ENCODE data around the gene CLDN12.

The CLDN12 gene

GRCh38 chr7:90403174-90404113 lies at the start of gene CLDN12:
CLDN12 (plus strand) TSS chr7:90403461; CDS start chr7:90412677, 9,216 bp downstream.
- in situ Hi-C loops (cut with MboI; ENCODE audit: low sequenced_read_pairs): loop anchor here (10.0 to 25.0 kb wide), 2 partner anchors 49 to 241 kb away; partner anchors contain the start of gene STEAP1

GRCh38 chr7:90383422-90383821 lies 19.8 kb upstream of the CLDN12 start:
- in situ Hi-C loops (cut with MboI; ENCODE audit: low sequenced_read_pairs): no loop called here

GRCh38 chr7:90383861-90384260 lies 19.4 kb upstream of the CLDN12 start:
- in situ Hi-C loops (cut with MboI; ENCODE audit: low sequenced_read_pairs): no loop called here

- in situ Hi-C loops (cut with MboI; ENCODE audit: low sequenced_read_pairs): no loop called here
These were observed 18.8 kb upstream of the CLDN12 start for GRCh38 chr7:90384433-90384832.

- in situ Hi-C loops (cut with MboI; ENCODE audit: low sequenced_read_pairs): no loop called here
These were observed 15.6 kb upstream of the CLDN12 start for GRCh38 chr7:90387470-90388240.

- in situ Hi-C loops (cut with MboI; ENCODE audit: low sequenced_read_pairs): no loop called here
These were observed 12.3 kb upstream of the CLDN12 start for GRCh38 chr7:90390926-90391325.

- in situ Hi-C loops (cut with MboI; ENCODE audit: low sequenced_read_pairs): no loop called here
These were observed 11.8 kb upstream of the CLDN12 start for GRCh38 chr7:90391488-90391887.

- in situ Hi-C loops (cut with MboI; ENCODE audit: low sequenced_read_pairs): no loop called here
These were observed 6.8 kb upstream of the CLDN12 start for GRCh38 chr7:90396420-90396819.

GRCh38 chr7:90401989-90402388 lies 1.3 kb upstream of the CLDN12 start:
- in situ Hi-C loops (cut with MboI; ENCODE audit: low sequenced_read_pairs): loop anchor here (10.0 to 25.0 kb wide), 2 partner anchors 47 to 240 kb away; partner anchors contain the start of gene STEAP1

- in situ Hi-C loops (cut with MboI; ENCODE audit: low sequenced_read_pairs): loop anchor here (10.0 to 25.0 kb wide), 2 partner anchors 48 to 240 kb away; partner anchors contain the start of gene STEAP1
These were observed 482 bp upstream of the CLDN12 start for GRCh38 chr7:90402785-90403173.

- in situ Hi-C loops (cut with MboI; ENCODE audit: low sequenced_read_pairs): loop anchor here (10.0 to 25.0 kb wide), 2 partner anchors 50 to 242 kb away; partner anchors contain the start of gene STEAP1
These were observed 1.5 kb downstream of the CLDN12 start for GRCh38 chr7:90404777-90405176.

- in situ Hi-C loops (cut with MboI; ENCODE audit: low sequenced_read_pairs): loop anchor here (10.0 to 25.0 kb wide), 2 partner anchors 53 to 245 kb away; partner anchors contain the start of gene STEAP1
These were observed 4.2 kb downstream of the CLDN12 start for GRCh38 chr7:90407484-90407821.

- in situ Hi-C loops (cut with MboI; ENCODE audit: low sequenced_read_pairs): loop anchor here (10.0 to 25.0 kb wide), 2 partner anchors 53 to 246 kb away; partner anchors contain the start of gene STEAP1
These were observed 4.9 kb downstream of the CLDN12 start for GRCh38 chr7:90408142-90408541.

GRCh38 chr7:90409667-90410066 lies 6.4 kb downstream of the CLDN12 start:
- in situ Hi-C loops (cut with MboI; ENCODE audit: low sequenced_read_pairs): loop anchor here (10.0 to 25.0 kb wide), 2 partner anchors 55 to 247 kb away; partner anchors contain the start of gene STEAP1

- in situ Hi-C loops (cut with MboI; ENCODE audit: low sequenced_read_pairs): loop anchor here (25.0 kb wide), 1 partner anchor 249 kb away; the partner anchor contains the start of gene STEAP1
These were observed 8.2 kb downstream of the CLDN12 start for GRCh38 chr7:90411510-90411909.

- in situ Hi-C loops (cut with MboI; ENCODE audit: low sequenced_read_pairs): loop anchor here (25.0 kb wide), 1 partner anchor 250 kb away; the partner anchor contains the start of gene STEAP1
These were observed 9.4 kb downstream of the CLDN12 start for GRCh38 chr7:90412458-90413184.

- in situ Hi-C loops (cut with MboI; ENCODE audit: low sequenced_read_pairs): loop anchor here (25.0 kb wide), 1 partner anchor 251 kb away; the partner anchor contains the start of gene STEAP1
These were observed 9.9 kb downstream of the CLDN12 start for GRCh38 chr7:90413185-90413528.

GRCh38 chr7:90421651-90422050 lies 18.4 kb downstream of the CLDN12 start:
- in situ Hi-C loops (cut with MboI; ENCODE audit: low sequenced_read_pairs): loop anchor here (25.0 kb wide), 1 partner anchor 259 kb away; the partner anchor contains the start of gene STEAP1

- in situ Hi-C loops (cut with MboI; ENCODE audit: low sequenced_read_pairs): loop anchor here (25.0 kb wide), 1 partner anchor 262 kb away; the partner anchor contains the start of gene STEAP1
These were observed 21.5 kb downstream of the CLDN12 start for GRCh38 chr7:90424720-90425119.

GRCh38 chr7:90425376-90425775 lies 22.1 kb downstream of the CLDN12 start:
- in situ Hi-C loops (cut with MboI; ENCODE audit: low sequenced_read_pairs): no loop called here
